Loucy (cell line): ENCODE results near the gene GRSF1.
A peak's percentile ranks its signal among the peaks of the same experiment; 100 is the strongest.

Experiments
- H2AFZ ChIP-seq: fragments of 200-600 bp; sonication (generic); 2 replicates; pipeline ENCODE4 v1.6.0; 2016; ENCODE audit warnings: antibody characterized with exemption, mild to moderate bottlenecking, low read length, moderate library complexity
- H3F3A ChIP-seq: fragments of 200-600 bp; 2 replicates; pipeline ENCODE4 v1.6.0; 2016; ENCODE audit warnings: antibody characterized with exemption, low read depth, mild to moderate bottlenecking
- H3K27me3 ChIP-seq: fragments of 200-600 bp; sonication (generic); 2 replicates; pipeline ENCODE4 v1.6.1; 2014; ENCODE audit warnings: low read length, mild to moderate bottlenecking; ENCODE audit not compliant: insufficient read depth, poor library complexity, severe bottlenecking
- H3K36me3 ChIP-seq: fragments of 200-600 bp; sonication (generic); 2 replicates; pipeline ENCODE4 v1.6.1; 2016; ENCODE audit warnings: low read length; ENCODE audit not compliant: insufficient read depth
- H3K4me1 ChIP-seq: fragments of 200-600 bp; sonication (generic); 2 replicates; pipeline ENCODE4 v1.5.1; 2014; ENCODE audit warnings: low read length, mild to moderate bottlenecking; ENCODE audit not compliant: insufficient read depth, poor library complexity, severe bottlenecking
- H3K4me2 ChIP-seq: fragments of 200-600 bp; sonication (generic); 2 replicates; pipeline ENCODE4 v1.6.0; 2014; ENCODE audit warnings: antibody characterized with exemption, low read length, low read depth, mild to moderate bottlenecking; ENCODE audit not compliant: poor library complexity, severe bottlenecking
- H3K4me3 ChIP-seq: fragments of 200-600 bp; sonication (generic); 2 replicates; pipeline ENCODE4 v1.5.1; 2014; ENCODE audit warnings: low read length, mild to moderate bottlenecking, mixed read lengths; ENCODE audit not compliant: poor library complexity, severe bottlenecking
- H3K79me2 ChIP-seq: fragments of 200-600 bp; sonication (generic); 2 replicates; pipeline ENCODE4 v1.6.1; 2014; ENCODE audit warnings: low read length; ENCODE audit not compliant: insufficient read depth
- H3K9ac ChIP-seq: fragments of 200-600 bp; sonication (generic); 2 replicates; pipeline ENCODE4 v1.6.0; 2014; ENCODE audit warnings: mild to moderate bottlenecking, low read depth, low read length, moderate library complexity; ENCODE audit not compliant: poor library complexity, severe bottlenecking
- H3K9me2 ChIP-seq: fragments of 200-600 bp; sonication (generic); replicated peaks from 2 replicates; pipeline ENCODE4 v1.6.1; 2016; ENCODE audit warnings: low read depth, low read length, mixed read lengths
- H3K9me3 ChIP-seq: fragments of 200-600 bp; sonication (generic); 2 replicates; pipeline ENCODE4 v1.6.1; 2014; ENCODE audit warnings: mild to moderate bottlenecking, antibody characterized with exemption, low read length, low read depth; ENCODE audit not compliant: insufficient read depth
- H4K20me1 ChIP-seq: fragments of 200-600 bp; sonication (generic); 2 replicates; pipeline ENCODE4 v1.6.0; 2014; ENCODE audit warnings: antibody characterized with exemption, low read length, mild to moderate bottlenecking; ENCODE audit not compliant: insufficient read depth, poor library complexity, severe bottlenecking
- EZH2phosphoT487 ChIP-seq: fragments of 200-600 bp; IDR thresholded peaks from 2 replicates; pipeline ENCODE4 v1.6.1; 2018; ENCODE audit warnings: antibody characterized with exemption, mild to moderate bottlenecking, moderate library complexity, borderline replicate concordance
- TF ChIP-seq, protein P1 (sequence below): fragments of 200-600 bp; sonication (generic); conservative IDR thresholded peaks from 2 replicates; pipeline ENCODE4 v1.5.1; 2014; ENCODE audit warnings: mild to moderate bottlenecking, antibody characterized with exemption, low read length

GRSF1 gene

DNA sequence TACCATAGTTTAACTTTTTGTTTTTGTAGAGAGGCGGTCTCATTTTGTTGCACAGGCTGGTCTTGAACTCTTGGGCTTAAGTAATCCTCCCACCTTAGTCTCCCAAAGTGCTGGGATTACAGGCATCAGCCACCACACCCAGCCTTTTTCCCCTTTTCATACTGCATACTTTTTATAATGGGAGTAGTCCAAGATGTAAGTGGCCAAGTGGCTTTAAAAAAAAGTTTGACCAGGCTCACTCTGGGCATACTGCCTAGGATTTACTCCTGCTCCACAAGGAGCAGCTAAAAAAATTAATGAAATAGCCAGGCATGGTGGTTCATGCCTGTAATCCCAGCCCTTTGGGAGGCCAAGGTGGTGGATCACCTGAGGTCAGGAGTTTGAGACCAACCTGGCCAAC, 6.0 kb downstream of the GRSF1 start:
- Histone ChIP-seq H2AFZ (no peak overlapping the region), H3F3A (no peaks in the 10 kb centered on the region), H3K36me3 (peaks cover 53% of the 10 kb centered on the region), H4K20me1 (peaks cover 66% of the 10 kb centered on the region), H3K9ac (no peak overlapping the region), H3K9me2 (no peaks in the 10 kb centered on the region), H3K4me1 (peaks cover 27% of the 10 kb centered on the region), H3K4me3 (peak overlapping the region; percentile 3), H3K4me2 (peak overlapping the region; percentile 53), H3K79me2 (peaks cover 84% of the 10 kb centered on the region), H3K9me3 (no peaks in the 10 kb centered on the region), H3K27me3 (no peaks in the 10 kb centered on the region)
- no peak for TF ChIP-seq EZH2phosphoT487
- TF ChIP-seq, protein P1, sequence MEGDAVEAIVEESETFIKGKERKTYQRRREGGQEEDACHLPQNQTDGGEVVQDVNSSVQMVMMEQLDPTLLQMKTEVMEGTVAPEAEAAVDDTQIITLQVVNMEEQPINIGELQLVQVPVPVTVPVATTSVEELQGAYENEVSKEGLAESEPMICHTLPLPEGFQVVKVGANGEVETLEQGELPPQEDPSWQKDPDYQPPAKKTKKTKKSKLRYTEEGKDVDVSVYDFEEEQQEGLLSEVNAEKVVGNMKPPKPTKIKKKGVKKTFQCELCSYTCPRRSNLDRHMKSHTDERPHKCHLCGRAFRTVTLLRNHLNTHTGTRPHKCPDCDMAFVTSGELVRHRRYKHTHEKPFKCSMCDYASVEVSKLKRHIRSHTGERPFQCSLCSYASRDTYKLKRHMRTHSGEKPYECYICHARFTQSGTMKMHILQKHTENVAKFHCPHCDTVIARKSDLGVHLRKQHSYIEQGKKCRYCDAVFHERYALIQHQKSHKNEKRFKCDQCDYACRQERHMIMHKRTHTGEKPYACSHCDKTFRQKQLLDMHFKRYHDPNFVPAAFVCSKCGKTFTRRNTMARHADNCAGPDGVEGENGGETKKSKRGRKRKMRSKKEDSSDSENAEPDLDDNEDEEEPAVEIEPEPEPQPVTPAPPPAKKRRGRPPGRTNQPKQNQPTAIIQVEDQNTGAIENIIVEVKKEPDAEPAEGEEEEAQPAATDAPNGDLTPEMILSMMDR: no peak

DNA sequence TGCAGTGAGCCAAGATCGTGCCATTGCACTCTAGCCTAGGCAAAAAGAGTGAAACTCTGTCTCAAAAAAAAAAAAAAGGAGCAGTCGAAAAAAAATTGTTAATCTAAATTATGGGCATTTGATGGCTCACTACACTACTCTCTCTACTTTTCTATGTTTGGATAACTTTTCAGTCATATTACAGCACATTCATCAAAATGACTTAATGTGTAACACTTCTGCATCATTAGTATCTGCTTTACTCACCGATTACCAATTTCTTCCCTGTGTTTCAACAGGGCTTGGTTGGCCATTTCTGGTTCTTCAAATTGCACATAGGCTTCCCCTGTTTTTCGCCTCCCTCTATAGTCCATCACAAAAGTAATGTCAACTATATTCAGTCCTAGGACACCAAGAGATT, 8.4 kb downstream of the GRSF1 start:
- H3K79me2 ChIP-seq: peaks cover 67% of the 10 kb centered on the region

DNA sequence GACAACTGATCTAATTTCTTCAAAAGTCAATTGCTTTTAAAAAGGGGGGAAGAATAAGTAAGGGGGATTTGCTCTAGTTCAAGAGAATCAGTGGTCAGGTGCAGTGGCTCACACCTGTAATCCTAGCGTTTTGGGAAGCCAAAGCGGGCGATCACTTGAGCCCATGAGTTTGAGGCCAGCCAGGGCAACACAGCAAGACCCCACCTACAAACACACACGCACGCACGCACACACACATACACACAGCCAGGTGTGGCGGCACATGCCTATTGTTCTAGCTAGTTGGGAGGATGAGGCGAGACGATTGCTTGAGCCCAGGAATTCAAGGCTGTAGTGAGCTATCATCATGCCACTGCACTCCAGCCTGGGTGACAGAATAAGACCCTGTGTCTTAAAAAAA, 9.6 kb downstream of the GRSF1 start:
- H3K36me3 ChIP-seq: peaks cover 86% of the 10 kb centered on the region
- no peak overlapping the region for H3K4me2 ChIP-seq
- no peaks in the 10 kb centered on the region for H3K27me3 ChIP-seq
- no peaks in the 10 kb centered on the region for H3K9me2 ChIP-seq
- no peak overlapping the region for H2AFZ ChIP-seq
- H4K20me1 ChIP-seq: peaks cover 46% of the 10 kb centered on the region
- no peak overlapping the region for H3K4me3 ChIP-seq
- peaks cover 55% of the 10 kb centered on the region for H3K79me2 ChIP-seq
- TF ChIP-seq EZH2phosphoT487: no peak
- TF ChIP-seq, protein P1: no peak
- H3F3A ChIP-seq: no peaks in the 10 kb centered on the region
- no peaks in the 10 kb centered on the region for H3K9me3 ChIP-seq
- peaks cover 11% of the 10 kb centered on the region for H3K4me1 ChIP-seq
- no peak overlapping the region for H3K9ac ChIP-seq

More for the DNA sequence above, 8.4 kb downstream of the GRSF1 start:
- Histone ChIP-seq H3K9me2 (no peaks in the 10 kb centered on the region), H3K4me2 (no peak overlapping the region), H4K20me1 (peaks cover 52% of the 10 kb centered on the region), H3K4me1 (peaks cover 16% of the 10 kb centered on the region), H3K9ac (no peak overlapping the region), H3F3A (no peaks in the 10 kb centered on the region), H3K4me3 (no peak overlapping the region), H2AFZ (no peak overlapping the region), H3K27me3 (no peaks in the 10 kb centered on the region), H3K36me3 (peaks cover 74% of the 10 kb centered on the region), H3K9me3 (no peaks in the 10 kb centered on the region)
- TF ChIP-seq EZH2phosphoT487: no peak
- TF ChIP-seq, protein P1: no peak
